Hematopoietic multipotent progenitor cell treated with erythropoietin and hydrocortisone succinate and interleukin-3 and kit ligand, for 4 days (in vitro differentiated cells): Measurements from ENCODE around the gene SLC4A11.

Experiments
- DNase-seq: peaks from one replicate; pipeline ENCODE4 v3.0.0-alpha.2; 2015

The SLC4A11 gene

DNA sequence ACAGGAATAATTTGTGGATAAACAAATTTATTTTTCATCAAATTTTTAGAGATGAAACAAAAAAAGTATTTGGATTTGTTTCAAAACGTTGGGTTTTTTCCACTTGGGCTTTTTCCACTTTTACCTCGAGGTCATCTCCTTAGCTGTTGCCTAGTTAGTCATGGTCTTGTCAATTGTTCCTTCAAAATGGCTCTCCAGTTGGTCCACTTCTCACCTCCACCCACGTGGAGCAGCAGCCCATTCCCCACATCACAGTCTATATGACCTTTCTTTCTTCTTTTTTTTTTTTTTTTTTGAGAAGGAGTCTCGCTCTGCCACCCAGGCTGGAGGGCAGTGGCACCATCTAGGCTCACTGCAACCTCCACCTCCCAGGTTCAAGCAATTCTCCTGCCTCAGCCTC is 6.7 kb upstream of the SLC4A11 start:
- DNase-seq = no peak

DNA sequence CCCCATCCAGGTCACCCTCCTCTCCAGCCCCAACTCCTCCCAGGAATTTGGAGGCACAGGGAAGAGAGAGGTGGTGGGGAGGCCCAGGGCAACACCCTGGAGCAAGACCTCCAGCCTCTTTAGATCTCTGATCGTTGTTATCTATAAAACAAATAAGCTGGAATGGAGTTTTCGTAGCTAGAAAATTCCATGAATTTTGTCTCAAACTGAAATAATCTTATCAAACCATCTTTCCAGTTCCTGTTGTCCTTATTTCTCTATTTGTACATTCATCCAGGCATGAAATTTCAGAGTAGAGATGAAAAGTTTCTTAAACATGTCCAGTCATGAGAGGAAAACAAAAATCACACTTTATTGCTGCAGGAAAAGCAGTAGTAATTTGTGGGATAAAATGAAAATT is 6.2 kb upstream of the SLC4A11 start:
- no peak for DNase-seq

DNA sequence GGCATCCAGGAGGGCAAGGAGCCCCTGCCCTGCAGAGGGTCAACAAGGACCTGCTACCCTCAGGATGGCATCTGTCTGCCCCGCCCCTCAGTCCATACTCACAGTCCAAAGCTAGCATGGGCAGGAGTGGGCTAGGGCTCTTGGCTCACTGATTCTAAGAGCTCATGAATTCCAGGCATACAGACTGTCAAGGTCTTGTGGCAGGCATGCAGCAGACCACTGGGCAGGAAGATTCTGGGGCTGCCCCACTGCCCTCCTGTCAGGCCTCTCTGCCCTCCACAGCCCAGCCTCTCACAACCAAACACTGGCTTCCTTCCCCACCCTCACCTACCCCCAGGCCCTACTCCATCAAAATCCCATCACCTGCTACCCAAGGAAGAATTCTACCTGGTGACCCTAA is 5.6 kb upstream of the SLC4A11 start:
- DNase-seq = no peak

DNA sequence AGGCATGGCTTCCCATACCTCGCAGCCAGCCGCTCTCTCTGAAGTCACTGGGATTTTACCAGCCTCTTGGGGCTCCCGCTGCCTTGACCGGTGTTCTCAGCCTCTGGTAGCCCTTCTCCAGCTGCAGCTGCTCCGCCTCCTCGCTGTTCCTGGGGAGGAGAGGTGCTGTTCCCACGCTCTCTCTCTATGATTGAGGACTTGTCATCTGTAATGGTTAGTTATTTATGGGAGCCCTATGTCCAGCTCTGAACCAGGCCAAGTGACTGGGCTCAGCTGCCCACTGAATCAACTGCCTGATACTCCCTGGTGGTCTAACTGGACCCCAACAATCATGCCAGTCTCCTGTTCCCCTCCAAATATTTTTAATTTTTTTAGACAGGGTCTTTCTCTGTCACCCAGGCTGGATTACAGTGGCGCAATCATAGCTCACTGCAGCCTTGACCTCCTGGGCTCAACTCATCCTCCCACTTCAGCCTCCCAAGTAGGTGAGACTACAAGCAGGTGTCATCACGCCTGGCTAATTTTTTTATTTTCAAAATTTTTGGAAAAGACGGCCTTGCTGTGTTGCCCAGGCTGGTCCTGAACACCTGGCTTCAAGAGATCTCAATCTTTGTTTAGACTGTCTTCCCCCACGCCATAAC is 4.8 kb upstream of the SLC4A11 start:
- no peak for DNase-seq

DNA sequence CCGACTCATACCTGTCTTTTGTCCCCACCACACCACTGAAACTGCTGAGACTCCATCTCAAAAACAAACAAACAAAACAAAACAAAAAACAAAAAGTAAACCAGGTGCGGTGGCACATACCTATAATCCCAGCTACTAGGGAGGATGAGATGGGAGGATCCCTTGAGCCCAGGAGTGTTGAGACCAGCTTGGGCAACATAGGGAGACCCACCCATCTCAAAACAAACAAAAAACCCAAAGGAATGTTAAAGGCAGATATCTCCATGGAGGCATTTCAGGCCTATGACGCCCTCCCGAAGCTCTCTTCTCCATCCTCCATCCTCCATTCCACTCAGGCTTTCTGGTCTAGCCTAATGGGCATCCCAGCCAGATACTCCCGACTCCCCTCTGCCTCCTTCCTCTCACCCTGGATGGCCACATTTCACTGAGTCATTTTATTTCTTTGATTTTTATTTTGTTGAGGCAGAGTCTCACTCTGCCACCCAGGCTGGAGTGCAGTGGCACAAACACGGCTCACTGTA is 3.2 kb upstream of the SLC4A11 start:
- no peak for DNase-seq

DNA sequence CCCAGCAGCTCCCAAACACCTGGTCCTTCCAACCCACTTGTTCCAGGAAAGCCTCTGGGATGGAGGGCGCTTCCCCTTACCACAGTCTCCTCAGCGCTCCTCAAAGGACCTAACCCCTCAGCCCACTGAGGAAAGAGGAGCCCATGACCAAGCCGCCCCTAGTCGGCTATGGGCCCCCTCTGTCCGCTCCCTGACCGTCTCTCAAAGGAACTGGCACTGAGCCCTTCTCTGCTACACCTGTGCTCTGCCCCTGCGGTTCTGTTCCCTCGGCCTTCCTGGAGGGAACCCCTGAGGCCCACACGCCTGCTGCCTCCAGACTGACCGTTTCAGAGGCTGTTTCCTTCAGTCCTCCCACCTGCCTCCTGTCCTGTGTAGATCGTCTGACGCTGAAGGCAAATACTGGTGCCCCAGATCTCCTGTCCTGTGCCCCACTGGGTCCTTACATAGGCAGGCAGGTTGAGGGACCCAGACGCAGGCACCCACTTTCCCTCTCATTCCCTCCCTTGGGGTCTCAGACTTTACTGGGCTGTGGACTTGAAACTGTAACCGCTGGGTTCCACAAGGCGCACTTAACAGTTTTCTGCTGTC is 1.9 kb upstream of the SLC4A11 start:
- DNase-seq = no peak

DNA sequence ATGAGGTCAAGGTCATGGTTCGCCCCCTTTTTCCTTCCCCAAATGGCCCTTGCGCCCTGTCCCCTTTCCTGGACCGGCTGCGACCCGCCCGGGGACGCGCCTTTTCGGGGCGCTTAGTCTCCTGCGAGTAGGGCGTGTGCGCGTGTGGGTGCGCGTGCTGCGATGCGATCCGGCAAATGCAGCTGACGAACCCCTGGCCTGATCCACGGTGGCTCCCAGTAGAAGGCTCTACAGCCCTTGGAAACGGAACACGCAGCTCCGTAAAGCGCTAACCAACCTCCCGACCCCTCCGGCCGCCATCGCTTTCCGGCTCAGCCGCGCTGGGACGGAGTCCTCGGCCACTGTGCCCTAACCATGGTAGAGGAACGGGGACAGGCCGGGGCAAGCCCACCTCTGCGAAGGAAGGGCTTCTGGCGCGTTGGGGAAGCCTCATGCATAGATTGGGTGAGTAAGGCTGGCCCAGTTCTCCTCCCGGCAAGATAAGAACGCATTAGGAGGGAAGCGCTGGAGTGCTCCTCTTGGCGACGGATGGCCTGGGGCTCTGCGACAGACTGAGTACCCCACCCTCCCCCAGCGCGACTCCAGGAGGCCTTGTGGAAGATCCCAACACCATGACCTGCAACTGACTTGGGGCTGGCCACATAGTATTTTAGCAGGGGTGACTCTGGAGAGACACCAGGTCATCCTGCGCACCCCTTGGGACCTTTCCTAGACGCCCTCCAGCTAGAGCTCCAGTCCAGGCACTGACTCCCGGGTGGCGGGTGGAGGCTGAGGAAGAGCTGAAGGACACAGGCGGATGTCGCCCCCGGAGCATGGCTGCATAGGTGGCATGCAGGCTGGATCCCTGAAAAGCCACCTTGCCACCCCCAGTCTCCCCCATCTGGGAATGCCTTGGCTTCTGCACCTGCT is 1.1 kb upstream of the SLC4A11 start:
- DNase-seq = peak; percentile 32

DNA sequence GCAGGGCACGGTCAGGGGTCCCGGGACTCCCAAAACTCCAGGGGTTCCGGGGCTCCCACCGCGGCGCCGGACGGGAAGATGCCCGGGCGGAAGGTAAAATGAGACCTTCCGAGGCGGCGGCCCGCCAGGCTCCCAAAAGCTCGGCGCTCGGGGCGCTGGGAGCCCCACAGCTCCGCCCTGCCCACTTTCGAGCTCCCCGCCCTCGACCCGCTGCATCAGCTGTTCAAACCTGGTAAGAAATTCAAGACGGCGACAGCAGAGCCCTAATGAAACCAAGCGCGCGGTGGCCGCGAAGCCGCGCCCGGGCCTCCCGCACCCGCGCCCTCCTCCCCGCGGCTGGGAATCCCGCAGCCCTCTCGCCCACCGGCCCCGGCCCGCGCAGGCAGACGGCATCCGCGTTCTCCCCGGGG is 369 bp downstream of the SLC4A11 start:
- peak; percentile 62 for DNase-seq

DNA sequence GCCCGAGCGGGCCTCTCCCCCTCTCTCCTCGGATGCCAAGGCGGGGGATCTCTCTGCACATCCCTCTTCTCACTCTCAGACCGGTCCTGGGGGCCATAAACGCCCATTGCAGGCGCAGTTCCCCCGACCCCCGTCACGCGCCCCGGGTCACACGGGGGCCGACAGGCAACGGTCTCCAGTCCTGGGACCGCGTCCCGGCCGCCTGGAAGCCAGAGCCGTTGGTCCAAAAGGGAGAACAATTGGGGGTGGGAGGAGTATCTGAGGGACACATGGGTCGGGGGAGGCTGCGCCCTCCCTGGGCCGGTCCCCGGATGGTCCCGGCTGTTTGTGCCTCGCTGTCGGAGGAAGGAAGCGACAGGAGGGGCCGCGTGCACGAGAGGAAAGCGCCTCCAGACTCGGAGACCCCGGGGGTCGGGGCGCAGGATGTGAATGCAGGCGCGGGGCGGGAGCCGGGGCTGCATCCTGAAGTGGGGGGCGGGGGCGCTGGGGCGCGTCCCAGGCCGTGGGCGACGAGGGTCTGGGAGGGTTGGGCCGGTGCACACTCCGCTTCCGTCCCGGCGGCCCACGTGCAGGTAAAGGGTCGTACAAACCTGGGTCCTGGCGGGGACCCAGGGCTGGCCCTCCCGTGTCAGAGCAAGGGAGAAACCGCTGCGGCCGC is 903 bp downstream of the SLC4A11 start:
- no peak for DNase-seq

DNA sequence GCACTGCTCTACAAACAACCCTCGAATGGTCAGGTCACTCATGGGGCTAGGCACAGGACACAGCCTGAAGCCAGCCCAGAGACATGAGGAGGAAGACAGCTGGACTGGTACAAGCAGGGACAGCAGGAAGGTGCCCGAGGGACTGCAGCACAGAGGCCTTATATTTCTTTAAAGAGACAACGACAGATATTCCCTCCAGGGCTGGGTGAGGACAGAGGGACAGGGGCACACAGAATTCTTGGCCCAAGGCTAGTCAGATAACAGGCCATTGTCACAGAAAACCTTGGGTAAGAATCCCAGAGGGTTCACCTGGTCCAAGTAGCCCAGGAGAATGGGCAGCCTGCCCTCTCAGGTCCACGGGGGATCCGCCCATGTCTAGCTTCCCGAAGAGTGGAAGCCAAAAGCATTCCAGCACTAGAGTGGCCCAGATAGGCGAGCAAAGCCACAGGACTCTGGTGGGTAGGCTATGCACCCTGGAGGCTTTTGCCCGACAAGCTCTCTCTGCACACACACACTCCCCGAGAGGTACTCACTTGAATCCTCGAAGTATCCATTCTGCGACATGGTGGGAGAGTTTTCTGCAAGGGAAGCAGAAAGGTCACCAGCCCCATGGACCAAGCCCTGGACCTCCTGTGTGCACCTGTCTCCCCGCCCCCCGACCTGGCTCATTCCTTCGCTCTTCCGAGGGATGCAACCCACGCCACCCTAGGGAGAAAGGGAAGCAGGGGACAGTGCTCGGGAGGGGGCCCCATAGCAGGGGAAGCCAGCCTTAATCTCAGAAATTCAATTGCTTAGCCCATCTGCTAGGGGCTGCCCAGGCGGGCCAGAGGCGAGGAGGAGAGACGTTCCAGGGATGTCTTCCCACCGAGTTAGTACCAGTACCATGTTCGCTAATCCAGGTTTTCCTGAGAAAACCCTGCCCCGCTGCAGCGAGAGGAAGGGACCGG is 1.7 kb downstream of the SLC4A11 start:
- no peak for DNase-seq

DNA sequence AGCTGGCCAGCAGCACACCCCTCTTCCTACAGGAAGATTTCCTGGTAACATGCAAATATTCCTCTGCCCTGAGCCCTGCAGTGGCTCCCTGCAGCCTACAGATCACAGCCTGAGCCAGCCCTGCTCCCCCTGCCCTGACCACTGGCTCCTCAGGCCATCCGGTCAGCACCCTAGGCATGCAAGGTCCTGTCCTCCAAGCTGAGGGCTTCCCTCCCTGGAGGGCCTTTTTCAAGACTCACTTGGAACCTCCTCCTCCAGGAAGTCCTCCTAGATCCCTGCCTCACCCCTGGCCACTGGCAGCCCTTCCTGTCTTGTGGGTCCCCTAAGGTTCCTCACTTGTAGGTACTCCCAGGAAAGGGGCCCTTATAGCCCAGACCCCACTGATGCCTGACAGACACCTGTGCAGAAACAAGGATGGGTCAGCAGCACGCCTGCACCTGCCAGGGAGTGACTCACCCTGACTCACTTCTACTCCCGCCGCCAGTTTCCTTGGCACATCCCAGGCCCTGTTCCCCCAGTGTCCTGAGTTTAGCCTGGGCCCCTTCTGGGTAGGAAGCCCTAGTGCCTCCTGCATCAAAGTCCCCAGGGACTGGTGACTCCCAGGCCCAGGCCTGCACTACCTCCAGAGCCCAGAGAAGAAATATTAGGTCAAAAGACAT is 3.2 kb downstream of the SLC4A11 start:
- no peak for DNase-seq

DNA sequence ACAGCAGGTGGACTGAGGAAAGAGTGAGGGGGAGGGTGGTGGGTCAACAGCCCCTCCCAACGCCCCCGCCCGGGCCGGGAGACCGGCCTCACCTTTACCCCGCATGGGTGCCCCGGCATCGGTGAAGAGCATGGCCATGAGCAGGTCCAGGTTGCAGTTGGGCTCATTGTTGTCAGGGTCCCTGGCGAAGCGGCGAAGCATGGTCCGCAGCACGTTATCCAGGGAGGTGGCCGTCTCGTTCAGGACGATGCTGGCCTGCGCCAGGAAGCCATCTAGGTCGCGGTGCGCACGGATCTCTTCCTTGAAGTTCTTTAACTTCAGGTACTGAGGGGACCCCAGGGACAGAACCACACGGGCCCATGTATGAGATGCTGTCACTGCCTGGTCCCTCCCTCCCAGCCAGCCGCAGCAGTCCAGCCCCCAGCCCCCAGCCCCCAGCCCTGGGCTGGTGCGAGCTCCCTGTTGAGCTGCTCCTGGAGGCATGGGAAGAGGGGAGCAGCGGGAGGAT is 4.9 kb downstream of the SLC4A11 start:
- no peak for DNase-seq

DNA sequence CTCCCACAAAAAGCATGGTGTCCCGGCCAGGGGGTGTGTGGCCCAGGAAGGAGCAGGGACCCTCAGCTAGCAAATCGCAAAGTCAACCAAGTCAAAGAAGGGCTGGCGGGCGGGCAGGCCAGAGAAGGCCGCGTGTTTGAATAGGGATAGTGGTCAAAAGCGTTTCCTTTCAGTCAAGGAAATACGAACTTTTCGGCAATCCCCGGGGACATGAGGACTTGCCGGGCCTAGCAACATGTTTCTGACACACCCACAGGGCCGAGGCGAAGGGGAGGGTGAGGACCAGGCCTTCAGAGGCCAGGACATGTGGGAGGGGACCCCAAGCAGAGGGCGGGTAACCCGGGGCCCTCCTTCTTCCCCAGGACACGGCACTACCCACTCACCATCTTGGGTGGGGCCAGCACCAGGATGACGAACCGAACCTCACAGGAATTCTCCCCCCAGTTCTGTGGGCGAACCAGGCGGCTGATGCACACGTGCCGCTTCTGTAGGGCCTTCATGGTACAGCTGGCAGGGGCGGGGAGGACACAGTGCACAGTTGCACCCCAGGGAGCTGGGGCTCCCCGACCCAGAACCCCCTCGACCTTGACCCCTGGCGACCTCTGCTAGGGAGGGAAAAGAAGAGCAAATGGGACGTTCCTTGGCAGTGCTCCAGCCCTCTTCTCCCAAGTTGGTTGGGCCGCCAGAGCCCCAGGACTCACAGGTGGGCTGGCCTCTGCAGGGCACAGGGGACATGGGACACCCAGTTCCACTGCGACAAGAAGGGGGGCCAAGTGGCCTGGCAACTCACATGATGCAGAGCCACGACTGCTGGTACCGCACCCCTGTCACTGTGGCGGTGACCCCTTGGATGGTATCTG is 5.6 kb downstream of the SLC4A11 start:
- DNase-seq = no peak

DNA sequence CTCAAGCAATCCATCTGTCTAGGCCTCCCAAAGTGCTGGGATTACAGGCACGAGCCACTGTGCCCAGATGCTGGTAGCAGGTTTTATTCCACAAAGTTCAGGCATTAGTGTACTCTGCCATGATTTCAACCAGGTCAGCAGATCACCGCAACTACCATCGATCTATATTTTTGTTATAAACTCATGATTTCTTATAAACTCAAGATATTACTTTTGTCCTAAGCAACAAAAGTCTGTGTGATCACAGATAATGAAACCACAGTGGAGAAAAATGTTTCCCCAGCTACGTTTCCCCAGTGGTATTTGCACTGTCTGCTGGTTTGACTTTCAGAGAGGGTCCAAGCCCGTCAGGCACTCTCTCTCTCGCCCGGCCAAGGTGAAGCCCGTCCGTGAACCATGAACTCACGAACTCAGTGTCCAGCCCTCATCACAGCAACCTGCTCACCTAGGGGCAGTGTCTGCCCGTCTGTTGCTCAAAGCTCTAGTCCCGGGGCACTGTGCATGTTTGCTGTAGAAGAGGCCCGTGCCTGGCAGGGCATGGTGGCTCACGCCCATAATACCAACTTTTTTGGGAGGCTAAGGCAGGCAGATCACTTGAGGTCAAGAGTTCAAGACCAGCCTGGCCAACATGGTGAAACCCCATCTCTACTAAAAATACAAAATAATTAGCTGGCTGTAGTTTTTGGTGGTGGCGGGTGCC is 7.0 kb downstream of the SLC4A11 start:
- no peak for DNase-seq

DNA sequence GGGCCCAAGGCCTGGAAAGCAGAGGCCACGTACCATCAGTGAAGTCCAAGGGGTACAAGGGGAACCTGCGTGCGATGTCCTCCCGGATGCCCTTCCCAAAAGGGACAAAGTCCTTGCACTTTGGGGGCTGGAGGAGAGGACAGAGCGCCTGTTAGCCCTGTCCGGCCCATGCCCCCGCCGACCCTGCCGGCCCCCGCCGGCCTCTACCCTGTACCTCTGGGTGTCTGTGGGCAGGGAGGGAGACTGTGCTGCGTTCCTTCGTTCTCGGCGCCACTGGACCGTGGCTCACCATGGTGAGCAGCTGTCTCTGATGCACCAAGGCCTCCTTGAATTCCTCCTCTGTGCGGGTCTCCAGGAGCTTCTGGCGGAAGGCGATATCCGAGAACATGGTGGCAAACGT is 7.9 kb downstream of the SLC4A11 start:
- DNase-seq = no peak

DNA sequence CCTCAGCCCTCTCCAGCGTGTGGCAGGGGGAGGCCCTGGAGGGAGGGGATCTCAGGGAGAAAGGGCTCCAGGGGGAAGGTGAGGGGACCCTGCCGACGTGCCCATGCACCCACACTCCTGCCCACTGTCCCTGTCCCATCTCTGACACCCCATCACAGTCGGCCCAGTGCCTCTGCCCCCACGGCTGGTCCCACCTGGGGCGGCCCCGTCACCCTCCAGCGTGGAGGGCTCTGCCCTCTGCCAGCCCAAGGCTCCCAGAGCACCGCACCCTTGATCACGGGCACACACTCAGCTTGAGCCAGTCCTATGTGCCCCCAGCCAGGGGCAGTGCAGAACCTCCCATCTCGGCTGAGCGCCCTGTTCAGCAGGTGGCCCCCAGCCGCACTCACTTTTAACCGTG is 9.2 kb downstream of the SLC4A11 start:
- no peak for DNase-seq

DNA sequence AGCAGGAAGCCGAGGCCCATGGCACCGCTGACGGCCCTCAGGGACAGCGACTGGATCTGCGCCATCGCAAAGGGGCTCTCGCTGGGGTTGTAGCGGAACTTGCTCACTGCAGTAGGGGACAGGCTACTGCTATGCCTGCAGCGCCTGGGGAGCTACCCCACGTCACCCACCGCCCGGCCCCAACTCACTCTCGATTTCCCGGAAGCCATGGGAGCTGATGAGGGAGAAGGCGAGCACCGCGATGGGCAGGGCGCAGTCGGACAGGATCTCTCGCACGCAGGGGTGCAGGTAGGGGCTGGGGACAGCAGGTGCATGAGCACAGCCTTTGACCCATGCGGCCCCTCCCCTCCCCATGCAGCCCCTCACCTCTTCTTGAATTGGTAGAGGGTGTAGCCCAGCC is 9.8 kb downstream of the SLC4A11 start:
- DNase-seq = no peak

DNA sequence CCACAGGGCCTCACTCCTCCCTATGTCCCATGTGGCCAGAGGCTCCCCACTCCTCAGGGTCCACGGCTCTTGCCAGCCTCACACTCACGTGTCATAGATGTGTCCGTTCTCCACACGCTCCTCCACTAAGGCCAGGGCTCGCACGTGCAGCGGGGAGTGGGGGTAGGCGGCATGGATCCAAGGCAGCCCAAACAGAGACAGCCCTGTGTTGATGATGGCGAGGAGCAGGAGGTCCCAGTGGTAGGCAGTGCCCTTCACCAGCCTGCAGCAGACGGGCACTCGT is 10.3 kb downstream of the SLC4A11 start:
- DNase-seq = no peak

DNA sequence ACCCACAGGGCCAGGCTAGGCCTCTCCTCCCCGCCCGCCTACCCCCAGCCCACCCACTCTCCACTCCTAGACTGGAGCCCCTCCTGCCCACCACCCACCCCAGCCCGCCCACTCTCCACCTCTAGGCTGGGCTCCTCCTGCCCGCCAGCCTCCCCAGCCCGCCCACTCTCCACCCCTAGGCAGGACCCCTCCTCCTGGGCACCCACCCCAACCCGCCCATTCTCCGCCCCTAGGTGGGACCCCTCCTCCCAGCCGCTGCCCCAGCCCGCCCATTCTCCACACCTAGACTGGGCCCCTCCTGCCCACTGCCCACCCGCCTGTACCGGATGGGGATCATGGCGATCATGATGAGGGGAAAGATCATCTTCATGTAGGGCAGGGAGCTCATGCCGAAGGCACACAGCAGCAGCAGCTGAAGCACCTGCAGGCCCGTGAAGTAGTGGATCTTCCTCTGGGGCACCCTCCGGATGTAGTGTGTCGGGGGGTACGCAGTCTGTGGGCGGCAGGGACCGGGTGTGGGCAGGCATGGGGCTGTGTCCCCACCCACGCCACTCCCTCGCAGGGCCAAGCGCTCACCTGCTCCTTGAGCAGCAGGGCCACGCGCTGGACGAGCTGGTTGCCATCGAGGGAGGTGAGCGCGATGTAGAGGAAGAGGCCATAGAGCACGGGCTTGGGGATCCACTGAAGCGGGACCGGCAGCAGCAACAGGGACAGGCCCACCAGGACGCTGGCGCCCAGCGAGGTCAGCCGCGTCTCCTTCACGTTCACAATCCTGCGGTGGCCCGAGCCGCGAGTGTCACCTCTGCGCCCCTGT is 10.8 kb downstream of the SLC4A11 start:
- no peak for DNase-seq
